ENCODE measurements around the gene GPR4. TPM values are rescaled to one million over a fixed set of nuclear protein-coding genes. Genes with fewer than 3 reads are reported as not detected.
A peak's percentile ranks its signal among the peaks of the same experiment; 100 is the strongest.

GPR4 gene
- total and polyA plus RNA-seq, 8 donors = 0.56 to 3.0 (median 1.1) TPM

DNA sequence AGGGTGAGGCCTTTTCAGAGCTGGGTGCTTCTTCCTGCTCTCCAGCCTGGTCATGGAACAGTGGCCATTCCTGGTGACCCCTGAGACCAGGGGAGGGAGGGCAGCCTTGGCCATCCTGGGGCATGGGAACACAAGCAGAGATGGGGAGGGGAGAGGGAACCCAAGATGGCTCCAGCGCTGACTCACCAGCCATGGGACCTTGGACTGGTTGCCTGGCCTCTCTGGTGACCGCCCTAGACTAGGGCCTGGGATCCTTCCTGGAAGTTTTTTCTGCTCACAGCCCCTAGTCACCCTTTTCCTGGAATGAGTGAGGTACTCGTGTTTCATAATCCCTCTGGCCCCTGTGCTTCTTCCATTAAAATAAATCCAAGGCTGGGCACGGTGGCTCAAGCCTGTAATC is 14.1 kb downstream of the GPR4 start:
- intact Hi-C loops (cut with DNase I) = no loop called here
- H3K36me3 ChIP-seq = no peaks in the 10 kb centered on the region
- H3K27ac ChIP-seq = no peak overlapping the region
- peaks cover 0 to 13% (median 0%) of the 10 kb centered on the region in 4 donors for H3K27me3 ChIP-seq
- DNase-seq (no peak), ATAC-seq (no peak), FAIRE-seq (no peak)
- 72 to 74% methylated on average over 4 of the region's 4 CpGs for WGBS, 2 donors
- H3K9me3 ChIP-seq = no peaks in the 10 kb centered on the region
- peaks cover 0 to 7% (median 3%) of the 10 kb centered on the region in 3 donors for H3K4me1 ChIP-seq
- TF ChIP-seq, protein P1, sequence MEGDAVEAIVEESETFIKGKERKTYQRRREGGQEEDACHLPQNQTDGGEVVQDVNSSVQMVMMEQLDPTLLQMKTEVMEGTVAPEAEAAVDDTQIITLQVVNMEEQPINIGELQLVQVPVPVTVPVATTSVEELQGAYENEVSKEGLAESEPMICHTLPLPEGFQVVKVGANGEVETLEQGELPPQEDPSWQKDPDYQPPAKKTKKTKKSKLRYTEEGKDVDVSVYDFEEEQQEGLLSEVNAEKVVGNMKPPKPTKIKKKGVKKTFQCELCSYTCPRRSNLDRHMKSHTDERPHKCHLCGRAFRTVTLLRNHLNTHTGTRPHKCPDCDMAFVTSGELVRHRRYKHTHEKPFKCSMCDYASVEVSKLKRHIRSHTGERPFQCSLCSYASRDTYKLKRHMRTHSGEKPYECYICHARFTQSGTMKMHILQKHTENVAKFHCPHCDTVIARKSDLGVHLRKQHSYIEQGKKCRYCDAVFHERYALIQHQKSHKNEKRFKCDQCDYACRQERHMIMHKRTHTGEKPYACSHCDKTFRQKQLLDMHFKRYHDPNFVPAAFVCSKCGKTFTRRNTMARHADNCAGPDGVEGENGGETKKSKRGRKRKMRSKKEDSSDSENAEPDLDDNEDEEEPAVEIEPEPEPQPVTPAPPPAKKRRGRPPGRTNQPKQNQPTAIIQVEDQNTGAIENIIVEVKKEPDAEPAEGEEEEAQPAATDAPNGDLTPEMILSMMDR (IDR thresholded peaks at IDR 0.05) = no peak
- no peak overlapping the region for H3K4me3 ChIP-seq

DNA sequence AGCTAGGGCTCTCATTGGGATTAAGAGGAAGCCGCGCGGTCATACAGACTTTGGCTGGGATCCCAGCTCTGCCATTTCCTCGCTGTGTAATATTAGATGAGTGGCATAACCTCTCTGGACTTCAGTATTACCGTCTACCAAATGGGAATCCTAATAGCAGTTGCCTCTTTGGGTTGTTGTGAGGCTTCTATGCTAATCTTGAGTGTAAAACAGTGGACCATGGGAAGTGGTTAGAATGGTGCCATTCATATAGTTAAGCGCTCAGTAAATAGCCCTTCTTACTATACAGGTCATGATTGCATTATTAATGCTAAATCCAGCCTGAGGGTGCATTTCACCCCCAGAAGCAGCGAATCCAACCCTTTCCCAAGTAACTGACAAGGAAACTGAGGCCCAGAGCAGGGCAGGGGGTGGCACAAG is 16.8 kb downstream of the GPR4 start:
- intact Hi-C loops (cut with DNase I) = no loop called here
- FAIRE-seq (no peak), ATAC-seq (peak; percentile 0 to 3 (median 1)), DNase-seq (no peak)
- Histone ChIP-seq H3K4me1 (peaks cover 0 to 7% (median 3%) of the 10 kb centered on the region in 3 donors), H3K4me3 (peak overlapping the region; percentile 18 to 75 (median 59)), H3K27ac (peak overlapping the region; percentile 91 to 97 (median 92)), H3K9me3 (no peaks in the 10 kb centered on the region), H3K27me3 (no peaks in the 10 kb centered on the region), H3K36me3 (no peaks in the 10 kb centered on the region)
- TF ChIP-seq, protein P1 (IDR thresholded peaks at IDR 0.05) = no peak
- WGBS, 2 donors = 26% methylated on average over 7 of the region's 7 CpGs

DNA sequence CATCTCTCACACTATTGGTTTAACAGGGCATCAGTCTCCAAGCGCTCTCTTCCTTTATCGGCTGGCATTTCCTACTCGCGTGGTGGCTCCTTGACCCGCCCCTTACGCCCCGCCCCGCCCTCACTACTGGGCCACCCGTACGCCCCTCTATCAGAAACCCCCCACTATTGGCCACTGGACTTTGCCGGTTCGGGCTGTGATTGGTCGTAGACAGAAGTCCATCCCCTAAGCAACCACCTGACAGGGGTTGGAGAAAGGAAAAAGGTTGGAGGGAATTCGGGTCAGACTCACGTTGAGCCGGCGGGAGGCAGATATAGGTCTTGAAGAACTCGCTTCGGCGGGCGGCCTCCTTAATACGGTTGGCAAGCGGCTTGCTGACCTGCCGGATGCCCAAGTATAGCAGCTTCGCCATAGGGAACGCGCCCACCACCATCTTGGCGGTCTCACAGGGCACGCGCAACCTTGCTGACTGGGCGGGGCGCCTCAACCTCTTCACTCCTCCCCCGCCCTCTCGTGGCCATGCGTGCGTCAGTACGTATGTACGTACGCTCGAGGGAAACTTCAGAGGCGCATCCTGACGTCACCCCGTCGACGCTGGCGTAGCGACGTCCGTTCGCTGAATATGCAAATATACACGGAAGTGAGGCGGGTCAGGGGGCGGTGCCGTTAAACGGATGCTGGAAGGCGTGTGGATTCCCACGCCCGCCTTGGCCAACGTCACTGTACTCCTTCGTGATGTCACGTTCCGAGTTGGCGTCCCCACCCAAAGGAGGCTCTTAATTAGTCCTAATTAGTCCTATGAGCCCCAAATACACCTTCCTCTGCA is 17.5 kb downstream of the GPR4 start, which contains the start of gene OPA3:
Gene OPA3, minus strand, starts transcription at position 471 of the 826 bp plus-strand sequence. Its CDS starts 38 bp downstream, at position 433.
- TF ChIP-seq, protein P1 (IDR thresholded peaks at IDR 0.05) = no peak
- no peaks in the 10 kb centered on the region for H3K27me3 ChIP-seq
- H3K9me3 ChIP-seq = no peaks in the 10 kb centered on the region
- FAIRE-seq (peak; percentile 96), DNase-seq (peak; percentile 96 to 100 (median 100)), ATAC-seq (peak; percentile 92 to 96 (median 93))
- no peaks in the 10 kb centered on the region for H3K36me3 ChIP-seq
- peak within 1 kb of the TSS; percentile 91 to 97 (median 92) for H3K27ac ChIP-seq
- WGBS, 2 donors = 0% methylated on average over 63 of the region's 63 CpGs
- peak within 1 kb of the TSS; percentile 32 to 75 (median 59) for H3K4me3 ChIP-seq
- H3K4me1 ChIP-seq = peaks cover 0 to 7% (median 3%) of the 10 kb centered on the region in 3 donors
- intact Hi-C loops (cut with DNase I) = no loop called here

DNA sequence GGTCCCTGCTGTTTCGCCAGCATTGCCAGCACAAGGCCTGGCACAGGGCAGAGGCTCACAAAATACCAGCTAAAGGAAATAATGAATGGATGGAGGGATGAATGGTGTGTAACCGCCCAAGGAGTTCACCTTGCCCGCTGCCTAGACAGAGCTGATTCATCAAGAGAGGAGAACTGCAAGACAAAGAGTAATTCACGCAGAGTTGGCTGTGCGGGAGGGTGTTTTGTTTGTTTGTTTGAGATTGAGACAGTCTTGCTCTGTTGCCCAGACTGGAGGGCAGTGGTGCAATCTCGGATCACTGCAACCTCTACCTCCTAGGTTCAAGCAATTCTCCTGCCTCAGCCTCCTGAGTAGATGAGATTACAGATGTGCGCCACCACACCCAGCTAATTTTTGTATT is 20.4 kb downstream of the GPR4 start:
- Histone ChIP-seq H3K4me1 (peaks cover 13 to 26% (median 16%) of the 10 kb centered on the region in 3 donors), H3K27ac (no peak overlapping the region), H3K9me3 (no peaks in the 10 kb centered on the region), H3K27me3 (no peaks in the 10 kb centered on the region), H3K36me3 (no peaks in the 10 kb centered on the region), H3K4me3 (no peak overlapping the region)
- TF ChIP-seq, protein P1 (IDR thresholded peaks at IDR 0.05) = no peak
- intact Hi-C loops (cut with DNase I) = no loop called here
- DNase-seq (no peak), ATAC-seq (no peak), FAIRE-seq (no peak)
- WGBS, 2 donors = 87 to 90% methylated on average over 7 of the region's 7 CpGs

DNA sequence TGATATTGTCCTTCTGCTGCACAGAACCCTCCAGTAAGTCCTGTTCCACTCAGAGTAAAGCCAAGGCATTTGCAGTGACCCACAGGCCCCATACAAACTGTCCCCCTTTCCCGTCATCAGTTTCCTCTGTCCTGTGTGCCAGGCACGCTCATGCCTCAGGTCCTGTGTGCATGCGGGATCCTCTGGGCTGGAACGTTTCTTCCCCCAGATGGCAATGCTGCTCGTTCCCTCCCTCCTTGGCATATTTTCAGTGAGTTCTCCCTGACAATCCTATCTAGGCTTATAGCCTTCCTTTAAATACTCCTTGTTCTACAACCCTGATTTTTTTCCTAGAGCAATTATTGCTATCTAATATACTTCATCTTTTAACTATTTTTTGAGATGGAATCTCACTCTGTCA is 23.2 kb downstream of the GPR4 start:
- no peak for DNase-seq
- 60 to 65% methylated on average over 5 of the region's 5 CpGs for WGBS, 2 donors
- TF ChIP-seq, protein P1 (IDR thresholded peaks at IDR 0.05) = no peak
- intact Hi-C loops (cut with DNase I) = no loop called here
- ATAC-seq = no peak
- Histone ChIP-seq H3K4me1 (peaks cover 15 to 27% (median 16%) of the 10 kb centered on the region in 3 donors), H3K4me3 (no peak overlapping the region), H3K27me3 (no peaks in the 10 kb centered on the region), H3K27ac (peak overlapping the region in 2 of 4 donors; percentile 69 to 72), H3K36me3 (no peaks in the 10 kb centered on the region), H3K9me3 (no peaks in the 10 kb centered on the region)
- no peak for FAIRE-seq

Measured in pancreas (tissue), 10 donors.